Measurements from ENCODE around the gene S100A7A. TPM values are rescaled to one million over a fixed set of nuclear protein-coding genes. Genes with fewer than 3 reads are reported as not detected.

Gene S100A7A
- total and polyA plus RNA-seq, 2 of the 8 experiments (the other 6 are each of a cell fraction or from before 2014, with no cell fraction given) = not detected

GRCh38 chr1:153428791-153429190, 12.5 kb downstream of the S100A7A start:
- Histone ChIP-seq H4K91ac (replicated peaks; ENCODE audit: insufficient read length, low read length) (no peak overlapping the region), H3K79me1 (ENCODE audit: low read depth, low read length) (no peaks in the 10 kb centered on the region), H2AFZ (ENCODE audit: low read length) (no peak overlapping the region), H2BK15ac (ENCODE audit: low read length) (no peak overlapping the region), H3K56ac (replicated peaks; ENCODE audit: insufficient read length, low read depth, low read length) (no peak overlapping the region), H2BK120ac (replicated peaks; ENCODE audit: low read depth, low read length) (no peak overlapping the region), H3K9ac (replicated peaks in 1 of 4; ENCODE audit: extremely low read depth in 1 of 4, low read depth in 3 of 4, low read length in 3 of 4) (no peak overlapping the region; a peak in 1 of 7 replicates), H3K4me2 (ENCODE audit: insufficient read depth in 1 of 2, low read depth in 2 of 2, low read length in 2 of 2) (no peak overlapping the region), H4K5ac (ENCODE audit: insufficient read length, low read depth, low read length) (no peak overlapping the region), H4K20me1 (replicated peaks in 1 of 2; ENCODE audit: control insufficient read depth in 1 of 2, insufficient read depth in 2 of 2, low read length in 2 of 2) (peaks cover 0 to 7% of the 10 kb centered on the region in 2 experiments), H2BK12ac (ENCODE audit: low read depth, low read length) (no peak overlapping the region), H3K79me2 (ENCODE audit: control insufficient read depth in 1 of 2, insufficient read depth in 2 of 2, low read length in 2 of 2) (no peaks in the 10 kb centered on the region), H3K27me3 (replicated peaks in 1 of 4; ENCODE audit: control insufficient read depth in 3 of 4, extremely low read depth in 1 of 4, insufficient read depth in 3 of 4, low read length in 3 of 4) (no peaks in the 10 kb centered on the region), H3K27ac (ENCODE audit: low read depth, low read length) (no peak overlapping the region), H3K4ac (replicated peaks; ENCODE audit: insufficient read length, low read depth, low read length) (no peak overlapping the region), H3K4me1 (replicated peaks in 1 of 4; ENCODE audit: control insufficient read depth in 3 of 4, insufficient read depth in 4 of 4, low read length in 3 of 4) (no peaks in the 10 kb centered on the region; a peak in 2 of 7 replicates), H3K18ac (ENCODE audit: extremely low read depth, low read length) (peak overlapping the region; percentile 71), H3K36me3 (ENCODE audit: control insufficient read depth in 2 of 4, insufficient read depth in 4 of 4, low read length in 3 of 4) (no peaks in the 10 kb centered on the region), H2BK5ac (ENCODE audit: low read depth, low read length) (no peak overlapping the region), H4K8ac (ENCODE audit: extremely low read depth, insufficient read depth, low read length) (no peak overlapping the region), H2AK5ac (ENCODE audit: low read depth, low read length) (no peak overlapping the region), H3K9me3 (ENCODE audit: insufficient read depth in 2 of 2, low read depth in 1 of 2, low read length in 1 of 2) (no peaks in the 10 kb centered on the region), H3K23ac (ENCODE audit: insufficient read length) (no peak overlapping the region), H3K23me2 (ENCODE audit: low read depth, low read length) (no peaks in the 10 kb centered on the region; the same call in 1 of the 2 replicates), H2BK20ac (ENCODE audit: low read length) (no peak overlapping the region), H3K4me3 (ENCODE audit: extremely low read depth in 1 of 4, insufficient read depth in 2 of 4, low read depth in 3 of 4, low read length in 4 of 4) (no peak overlapping the region), H3K14ac (ENCODE audit: insufficient read length) (no peak overlapping the region)
- POLR2A ChIA-PET (ENCODE audit: partially characterized antibody) = interaction anchor here (0.9 kb wide), 1 partner anchor 28 kb away, joined by 3 read pairs; no protein-coding TSS in a partner anchor
- FAIRE-seq = no peak
- DNase-seq (ENCODE audit: low read depth in 1 of 2, low spot score in 2 of 2) = peak in 1 of 2 experiments; percentile 46
- peak; percentile 43 to 63 (median 45) for TF ChIP-seq CTCF (IDR thresholded peaks at IDR 0.05; ENCODE audit: control extremely low read depth in 1 of 3, insufficient read depth in 1 of 3, low read depth in 1 of 3, low read length in 3 of 3)
- peak; percentile 37 to 57; a peak in 3 of 4 replicates for TF ChIP-seq RAD21 (IDR thresholded peaks at IDR 0.05 in 1 of 2, conservative IDR thresholded peaks at IDR 0.05 in 1 of 2; ENCODE audit: low read depth in 2 of 2, low read length in 2 of 2)
- TF ChIP-seq ZNF274 (IDR thresholded peaks at IDR 0.05; ENCODE audit: borderline replicate concordance, extremely low read depth, low read length) = no peak
- CTCF ChIA-PET (ENCODE audit: partially characterized antibody) = interaction anchor here (0.7 to 3.0 kb wide), 15 partner anchors 12 to 352 kb away, joined by 3 to 19 read pairs (median 4); no protein-coding TSS in a partner anchor
- WGBS, 2 experiments (ENCODE audit: extremely low coverage in 1 of 2, insufficient coverage in 1 of 2, insufficient read length in 1 of 2, insufficient replicate concordance in 2 of 2, low coverage in 1 of 2, low lambda C conversion rate in 2 of 2, missing lambda C conversion rate in 1 of 2) = 70% methylated on average over 6 of the region's 6 CpGs; no CpG with 5 or more reads in 1 of the 2 experiments
